Measurements from ENCODE around the gene DLK2.
"Not testable (repeated sequence)": the region's sequence is repeated elsewhere in the genome, so short reads cannot be mapped to it uniquely, and the experiment has no call there.

Gene DLK2

DNA sequence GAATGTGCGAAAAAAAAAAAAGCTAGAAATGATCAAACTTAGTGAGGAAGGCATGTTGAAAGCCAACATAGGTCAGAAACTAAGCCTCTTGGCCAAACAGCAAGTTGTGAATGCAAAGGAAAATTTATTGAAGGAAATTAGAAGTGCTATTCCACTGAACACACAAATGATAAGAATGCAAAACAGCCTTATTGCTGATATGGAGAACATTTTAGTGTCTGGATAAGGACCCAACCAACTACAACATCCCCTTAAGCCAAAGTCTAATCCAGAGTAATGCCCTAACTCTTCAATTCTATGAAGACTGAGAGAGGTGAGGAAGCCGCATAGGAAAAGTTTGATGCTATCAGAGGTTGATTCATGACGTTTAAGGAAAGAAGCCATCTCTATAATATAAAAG lies 33.5 kb downstream of the DLK2 start:
- no peak for DNase-seq

GRCh38 chr6:43420012-43420709 lies 35.2 kb downstream of the DLK2 start:
- no peak for DNase-seq

GRCh38 chr6:43416935-43417334 lies 38.4 kb downstream of the DLK2 start:
- DNase-seq = no peak

GRCh38 chr6:43415275-43415674 lies 40.1 kb downstream of the DLK2 start:
- DNase-seq = not testable (repeated sequence)

GRCh38 chr6:43413002-43413401 lies 42.3 kb downstream of the DLK2 start:
- DNase-seq = no peak

GRCh38 chr6:43412541-43412940 lies 42.8 kb downstream of the DLK2 start:
- DNase-seq = no peak

GRCh38 chr6:43410776-43411175 lies 44.6 kb downstream of the DLK2 start:
- DNase-seq = not testable (repeated sequence)

- no peak for DNase-seq
These were observed 47.1 kb downstream of the DLK2 start for GRCh38 chr6:43408259-43408658.

- no peak for DNase-seq
These were observed 48.1 kb downstream of the DLK2 start for GRCh38 chr6:43407296-43407695.

GRCh38 chr6:43405354-43405753 lies 50.0 kb downstream of the DLK2 start:
- DNase-seq = no peak

DNA sequence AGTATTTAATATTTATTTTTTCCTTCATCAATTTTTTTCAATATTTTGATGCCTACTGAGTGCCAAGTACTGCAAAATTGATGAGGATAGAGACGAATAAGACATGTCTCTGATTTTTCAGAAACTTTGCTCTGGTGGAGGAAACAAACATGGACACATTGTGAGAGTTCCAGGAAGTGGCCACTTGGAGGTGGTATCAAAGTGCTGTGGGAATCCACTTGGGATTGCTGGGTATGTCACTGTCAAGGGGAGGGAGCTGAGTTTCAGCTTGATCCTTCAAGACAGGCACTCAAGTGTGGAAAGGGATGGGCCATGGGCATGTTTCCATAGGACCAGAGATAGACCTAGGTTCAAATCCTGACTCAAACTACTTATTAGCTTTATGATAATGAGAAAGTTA lies 52.5 kb downstream of the DLK2 start:
- no peak for DNase-seq

DNA sequence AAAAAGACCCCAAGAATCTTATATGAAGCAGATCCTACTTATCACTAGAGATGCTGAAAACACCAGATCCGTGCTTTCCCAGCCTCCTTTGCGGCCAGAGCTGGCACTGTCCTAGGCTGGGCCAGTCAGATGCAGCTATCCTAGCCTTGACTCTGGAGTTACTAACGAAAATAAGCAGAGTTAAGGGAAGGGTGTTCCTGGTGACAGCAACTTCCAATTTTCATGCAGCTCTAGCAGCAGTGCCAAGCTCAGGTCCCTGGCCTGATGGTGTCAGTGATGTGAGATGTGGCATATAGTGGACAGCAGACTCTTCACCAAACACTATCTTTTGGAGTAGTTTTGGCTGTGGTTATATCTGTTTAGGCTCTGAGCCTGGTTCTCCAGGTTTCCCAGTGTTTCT lies 53.6 kb downstream of the DLK2 start:
- no peak for DNase-seq
